PC-3 (cell line): ENCODE data around the gene ZRANB2.

ENCODE experiments used
- EZH2 ChIP-seq: fragments of 300-600 bp; sonication (generic); IDR thresholded peaks from one replicate; pipeline ENCODE4 v1.6.1; 2017; ENCODE audit warnings: antibody characterized with exemption, mild to moderate bottlenecking, low read length; ENCODE audit not compliant: unreplicated experiment
- TF ChIP-seq, protein P1 (sequence below): fragments of 300-600 bp; sonication (generic); conservative IDR thresholded peaks from 2 replicates; pipeline ENCODE4 v1.5.1; 2017; ENCODE audit warnings: antibody characterized with exemption, low read depth, mild to moderate bottlenecking, low read length

DNA sequence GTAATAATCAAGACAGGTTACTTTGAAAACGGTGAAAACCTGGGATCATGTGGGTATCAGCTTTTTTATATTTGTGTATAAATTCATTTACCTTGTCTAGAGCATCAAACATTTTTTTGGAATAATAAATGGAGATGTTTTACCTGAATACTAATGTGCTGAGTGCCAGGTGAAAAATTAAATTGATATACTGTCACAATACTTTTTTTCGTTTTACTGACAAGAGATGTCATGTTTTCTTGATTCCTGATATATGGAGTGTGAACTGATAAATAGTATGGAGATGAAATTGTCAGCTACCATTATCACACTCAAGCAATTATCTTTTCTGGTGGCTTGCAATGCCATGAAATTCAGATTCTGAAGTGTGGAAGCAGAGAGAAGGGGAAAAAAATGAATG, 47.2 kb upstream of the ZRANB2 start:
- TF ChIP-seq, protein P1, sequence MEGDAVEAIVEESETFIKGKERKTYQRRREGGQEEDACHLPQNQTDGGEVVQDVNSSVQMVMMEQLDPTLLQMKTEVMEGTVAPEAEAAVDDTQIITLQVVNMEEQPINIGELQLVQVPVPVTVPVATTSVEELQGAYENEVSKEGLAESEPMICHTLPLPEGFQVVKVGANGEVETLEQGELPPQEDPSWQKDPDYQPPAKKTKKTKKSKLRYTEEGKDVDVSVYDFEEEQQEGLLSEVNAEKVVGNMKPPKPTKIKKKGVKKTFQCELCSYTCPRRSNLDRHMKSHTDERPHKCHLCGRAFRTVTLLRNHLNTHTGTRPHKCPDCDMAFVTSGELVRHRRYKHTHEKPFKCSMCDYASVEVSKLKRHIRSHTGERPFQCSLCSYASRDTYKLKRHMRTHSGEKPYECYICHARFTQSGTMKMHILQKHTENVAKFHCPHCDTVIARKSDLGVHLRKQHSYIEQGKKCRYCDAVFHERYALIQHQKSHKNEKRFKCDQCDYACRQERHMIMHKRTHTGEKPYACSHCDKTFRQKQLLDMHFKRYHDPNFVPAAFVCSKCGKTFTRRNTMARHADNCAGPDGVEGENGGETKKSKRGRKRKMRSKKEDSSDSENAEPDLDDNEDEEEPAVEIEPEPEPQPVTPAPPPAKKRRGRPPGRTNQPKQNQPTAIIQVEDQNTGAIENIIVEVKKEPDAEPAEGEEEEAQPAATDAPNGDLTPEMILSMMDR: no peak
- TF ChIP-seq EZH2: no peak
